ENCODE data around the gene CEP131.

The CEP131 gene

DNA sequence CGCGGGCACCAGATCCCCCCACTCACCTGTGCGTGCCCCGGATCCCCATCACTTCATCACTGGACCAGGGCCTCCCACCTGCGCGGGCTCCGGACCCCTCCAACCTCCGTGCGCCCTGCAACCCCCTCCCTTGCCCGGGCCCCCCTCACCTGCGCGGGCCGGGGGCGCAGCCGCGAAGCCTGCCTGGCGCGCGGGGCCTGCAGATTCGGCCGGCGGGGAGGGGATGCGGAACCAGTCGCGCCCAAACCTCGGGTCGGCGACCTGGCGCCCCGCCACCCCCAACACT, 202 bp downstream of the CEP131 start:
- peak overlapping the region; percentile 69 for H3K4me3 ChIP-seq (ENCODE audit: low read length)
- TF ChIP-seq, protein P1, sequence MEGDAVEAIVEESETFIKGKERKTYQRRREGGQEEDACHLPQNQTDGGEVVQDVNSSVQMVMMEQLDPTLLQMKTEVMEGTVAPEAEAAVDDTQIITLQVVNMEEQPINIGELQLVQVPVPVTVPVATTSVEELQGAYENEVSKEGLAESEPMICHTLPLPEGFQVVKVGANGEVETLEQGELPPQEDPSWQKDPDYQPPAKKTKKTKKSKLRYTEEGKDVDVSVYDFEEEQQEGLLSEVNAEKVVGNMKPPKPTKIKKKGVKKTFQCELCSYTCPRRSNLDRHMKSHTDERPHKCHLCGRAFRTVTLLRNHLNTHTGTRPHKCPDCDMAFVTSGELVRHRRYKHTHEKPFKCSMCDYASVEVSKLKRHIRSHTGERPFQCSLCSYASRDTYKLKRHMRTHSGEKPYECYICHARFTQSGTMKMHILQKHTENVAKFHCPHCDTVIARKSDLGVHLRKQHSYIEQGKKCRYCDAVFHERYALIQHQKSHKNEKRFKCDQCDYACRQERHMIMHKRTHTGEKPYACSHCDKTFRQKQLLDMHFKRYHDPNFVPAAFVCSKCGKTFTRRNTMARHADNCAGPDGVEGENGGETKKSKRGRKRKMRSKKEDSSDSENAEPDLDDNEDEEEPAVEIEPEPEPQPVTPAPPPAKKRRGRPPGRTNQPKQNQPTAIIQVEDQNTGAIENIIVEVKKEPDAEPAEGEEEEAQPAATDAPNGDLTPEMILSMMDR (conservative IDR thresholded peaks at IDR 0.05; ENCODE audit: low read length): no peak
- no peak for DNase-seq (ENCODE audit: low read depth)

DNA sequence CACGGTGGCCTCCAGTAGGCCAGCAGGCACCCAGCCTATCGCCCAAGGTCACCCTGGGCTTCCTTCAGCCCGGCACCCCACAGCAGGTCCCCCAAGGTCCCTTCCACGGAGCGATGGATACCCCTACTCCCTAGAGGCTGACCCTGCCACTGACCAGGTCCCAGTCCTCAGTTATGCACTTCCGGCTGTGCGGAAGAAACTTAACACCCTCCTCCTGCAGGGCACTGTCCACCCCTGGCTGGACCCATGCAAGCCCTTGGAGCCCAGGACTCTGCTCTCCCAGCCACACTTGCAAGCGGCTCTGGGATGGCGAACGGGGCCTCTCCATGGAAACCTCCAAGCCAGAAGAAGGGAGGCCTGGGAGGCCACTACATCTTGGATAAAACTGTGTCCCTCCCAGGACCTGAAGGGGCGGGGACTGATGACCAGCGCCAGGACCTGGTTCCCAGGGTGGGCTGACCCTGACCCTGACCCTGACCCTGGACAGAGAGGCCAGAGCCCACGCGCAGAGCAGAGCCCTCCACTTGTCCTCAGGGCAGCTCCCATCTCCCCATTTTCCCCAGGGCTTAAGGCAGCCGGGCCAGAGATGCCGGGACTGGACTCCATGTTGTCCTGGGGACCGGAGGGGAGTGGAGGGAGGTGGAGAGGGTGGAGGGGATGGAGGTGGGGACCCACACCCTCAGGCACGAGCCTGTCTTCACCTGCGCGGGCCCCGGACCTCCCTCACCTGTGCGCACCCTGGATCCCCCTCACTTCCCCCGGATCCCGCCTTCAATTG, 734 bp downstream of the CEP131 start:
- no peak for DNase-seq (ENCODE audit: low read depth)
- peak overlapping the region; percentile 69 for H3K4me3 ChIP-seq (ENCODE audit: low read length)
- TF ChIP-seq, protein P1 (conservative IDR thresholded peaks at IDR 0.05; ENCODE audit: low read length): no peak

DNA sequence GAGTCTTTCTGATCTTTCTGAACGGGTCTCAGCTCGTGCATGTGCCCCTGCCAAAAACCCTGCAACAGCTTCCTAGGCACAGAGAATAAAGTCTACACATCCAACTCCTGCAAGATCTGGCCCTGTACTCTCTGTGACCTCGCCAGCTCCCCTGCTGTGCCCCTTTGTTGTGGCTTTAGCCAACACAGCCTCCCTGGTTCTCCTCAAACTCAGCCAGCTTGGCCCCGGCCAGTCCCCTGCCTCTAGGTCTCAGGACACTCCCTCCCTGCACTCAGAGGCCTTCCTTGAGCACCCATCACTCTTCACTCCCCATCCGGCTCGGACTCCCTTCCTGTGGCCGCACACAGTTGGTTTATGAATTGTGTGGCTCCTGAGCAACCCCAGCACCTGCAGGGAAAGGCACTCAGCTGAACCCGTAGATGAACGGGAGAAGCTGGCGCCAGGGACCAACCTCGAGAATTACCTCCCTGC, 1.4 kb downstream of the CEP131 start:
- TF ChIP-seq, protein P1 (conservative IDR thresholded peaks at IDR 0.05; ENCODE audit: low read length): no peak
- H3K4me3 ChIP-seq (ENCODE audit: low read length): peak overlapping the region; percentile 69
- DNase-seq (ENCODE audit: low read depth): no peak

DNA sequence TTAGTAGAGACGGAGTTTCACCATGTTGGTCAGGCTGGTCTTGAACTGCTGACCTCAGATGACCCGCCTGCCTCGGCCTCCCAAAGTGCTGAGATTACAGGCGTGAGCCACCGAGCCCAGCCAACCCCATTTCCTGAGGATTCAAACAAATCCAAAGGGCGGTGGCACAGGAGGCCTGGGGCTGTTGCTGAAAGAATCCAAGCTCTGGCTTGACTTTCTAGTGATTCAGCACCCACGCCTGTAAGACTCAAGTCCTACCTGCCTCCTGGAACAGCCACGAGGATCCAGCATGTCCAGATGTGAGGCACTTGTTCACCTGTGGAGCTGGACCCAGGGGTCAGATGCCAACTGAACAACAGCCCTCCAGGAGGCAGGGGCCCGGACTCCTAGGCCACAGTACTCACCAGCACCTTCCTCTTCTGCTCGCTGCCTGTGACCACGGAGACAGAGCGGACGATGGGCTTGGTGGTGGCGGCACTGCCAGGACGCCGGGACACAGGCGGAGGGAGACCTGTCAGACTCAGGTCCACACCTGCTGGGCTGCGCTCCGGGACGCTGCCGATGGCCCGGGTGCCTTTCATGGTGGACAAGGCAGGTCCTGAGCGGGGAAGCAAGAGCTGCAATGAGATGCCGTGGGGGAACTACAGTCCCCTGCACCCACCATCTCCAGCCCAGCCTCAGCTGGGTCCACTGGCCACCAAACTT, 3.1 kb downstream of the CEP131 start:
- TF ChIP-seq, protein P1 (conservative IDR thresholded peaks at IDR 0.05; ENCODE audit: low read length): no peak
- no peak for DNase-seq (ENCODE audit: low read depth)

DNA sequence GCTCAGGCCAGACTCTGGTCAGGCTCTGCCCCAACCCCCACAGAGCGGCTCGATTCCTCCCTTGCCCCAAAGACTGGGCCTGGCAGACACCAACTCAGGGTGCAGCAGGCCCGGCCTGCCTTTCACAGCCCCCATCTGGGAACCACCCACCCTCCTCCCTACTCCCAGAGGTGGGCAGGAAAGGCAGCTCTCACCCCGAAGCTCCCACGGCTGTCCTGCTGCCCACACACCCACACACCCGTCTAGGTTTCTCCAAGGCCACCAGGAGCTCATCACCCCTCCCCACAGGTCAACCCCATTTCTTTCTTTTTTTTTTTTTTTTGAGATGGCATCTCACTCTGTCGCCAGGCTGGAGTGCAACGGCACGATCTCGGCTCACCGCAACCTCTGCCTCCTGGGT, 3.8 kb downstream of the CEP131 start:
- TF ChIP-seq, protein P1 (conservative IDR thresholded peaks at IDR 0.05; ENCODE audit: low read length): no peak
- H3K4me3 ChIP-seq (ENCODE audit: low read length): no peak overlapping the region
- DNase-seq (ENCODE audit: low read depth): no peak

More for the DNA sequence above, 3.1 kb downstream of the CEP131 start:
- H3K4me3 ChIP-seq (ENCODE audit: low read length): no peak overlapping the region

DNA sequence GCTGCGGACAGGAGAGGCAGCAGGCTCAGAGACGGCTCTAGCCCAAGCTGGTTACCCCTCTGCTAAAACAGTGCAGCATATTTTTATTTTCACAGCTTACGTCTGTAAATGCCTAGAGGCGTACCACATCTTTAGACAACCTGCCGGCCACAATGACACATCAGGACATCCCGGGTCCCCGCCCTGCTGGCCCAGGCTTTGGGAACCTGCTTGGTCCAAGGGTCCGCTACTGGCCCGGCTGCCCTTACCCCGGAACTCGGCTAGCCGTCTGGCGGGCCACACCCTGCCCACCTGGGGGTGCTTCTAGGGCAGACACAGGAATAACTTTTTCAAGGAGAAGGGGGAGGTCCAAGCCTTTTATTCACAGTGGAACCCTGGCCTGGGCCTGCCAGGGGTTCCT, 4.3 kb downstream of the CEP131 start:
- TF ChIP-seq, protein P1 (conservative IDR thresholded peaks at IDR 0.05; ENCODE audit: low read length): no peak
- no peak overlapping the region for H3K4me3 ChIP-seq (ENCODE audit: low read length)
- DNase-seq (ENCODE audit: low read depth): no peak

DNA sequence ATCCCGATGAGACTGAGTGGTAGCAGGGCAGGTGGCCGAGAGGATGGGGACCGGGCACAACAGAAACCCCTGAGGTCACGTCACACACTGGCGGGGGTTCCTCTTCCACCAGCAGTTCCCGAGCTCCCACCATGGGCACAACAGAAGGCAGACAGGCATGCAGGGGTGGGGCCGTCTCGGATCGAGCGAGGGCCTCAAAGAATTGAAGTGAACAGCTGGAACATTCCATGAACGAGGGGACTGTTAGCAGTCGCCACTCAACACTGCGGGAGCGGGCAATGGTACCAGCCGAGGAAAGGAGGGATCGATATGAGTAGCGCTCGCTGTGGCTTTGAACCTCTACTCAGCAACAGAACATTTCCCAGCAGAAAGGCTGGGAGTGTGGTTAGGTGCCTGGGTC, 5.3 kb downstream of the CEP131 start:
- DNase-seq (ENCODE audit: low read depth): no peak
- no peak overlapping the region for H3K4me3 ChIP-seq (ENCODE audit: low read length)
- TF ChIP-seq, protein P1 (conservative IDR thresholded peaks at IDR 0.05; ENCODE audit: low read length): no peak

All from AG10803 (cell line).